K562 (cell line): ENCODE measurements around the gene LEMD3. TPM values are rescaled to one million over a fixed set of nuclear protein-coding genes. Genes with fewer than 3 reads are reported as not detected.

ENCODE experiments used
- C11orf30 ChIP-seq: fragments of 450-650 bp; IDR thresholded peaks from 2 replicates; pipeline ENCODE4 v1.6.1; 2016; ENCODE audit warnings: low read depth, mild to moderate bottlenecking
- CBX2 ChIP-seq: fragments of 200-600 bp; sonication (generic); IDR thresholded peaks from one replicate; pipeline ENCODE4 v1.6.1; 2012; ENCODE audit warnings: mild to moderate bottlenecking, low read length, inconsistent platforms; ENCODE audit not compliant: insufficient read depth, poor library complexity, severe bottlenecking
- ID3 ChIP-seq, 2 experiments: fragments of 250-450 bp in 1 of 2; fragments of 450-650 bp in 1 of 2; sonication (Bioruptor Pico) in 1 of 2; IDR thresholded peaks; 2 replicates each; pipeline versions ENCODE4 v1.6.1 to v1.8.0; 2016 to 2021; ENCODE audit warnings: mild to moderate bottlenecking in 2 of 2, moderate library complexity in 2 of 2, missing compliant biosample characterization in 1 of 2, missing genetic modification characterization in 1 of 2
- KDM1A ChIP-seq, 2 experiments: fragments of 450-650 bp; IDR thresholded peaks; 2 replicates each; pipeline ENCODE4 v1.6.1; 2016; ENCODE audit warnings: mild to moderate bottlenecking in 2 of 2
- MAFG ChIP-seq: fragments of 450-650 bp; conservative IDR thresholded peaks from 2 replicates; pipeline ENCODE4 v1.6.1; 2016; ENCODE audit warnings: missing genetic modification characterization, missing compliant biosample characterization
- MEIS2 ChIP-seq: fragments of 450-650 bp; IDR thresholded peaks from 2 replicates; pipeline ENCODE4 v1.6.1; 2014; ENCODE audit warnings: mild to moderate bottlenecking; ENCODE audit not compliant: partially characterized antibody
- MLLT1 ChIP-seq, 2 experiments: fragments of 450-650 bp; IDR thresholded peaks; 2 replicates each; pipeline ENCODE4 v1.6.1; 2016
- RB1 ChIP-seq: fragments of 450-650 bp; IDR thresholded peaks from 2 replicates; pipeline ENCODE4 v1.6.1; 2017; ENCODE audit warnings: low read depth, mild to moderate bottlenecking
- RBM25 ChIP-seq: fragments of 200-400 bp; formaldehyde crosslinking; IDR thresholded peaks from 2 replicates; pipeline ENCODE4 v1.6.1; 2018; ENCODE audit warnings: low read length, low read depth, moderate library complexity; ENCODE audit not compliant: severe bottlenecking
- RFX7 ChIP-seq: fragments of 250-450 bp; sonication (Bioruptor Pico); IDR thresholded peaks from 2 replicates; pipeline ENCODE4 v1.5.1; 2021; ENCODE audit warnings: mild to moderate bottlenecking
- SMARCE1 ChIP-seq: fragments of 450-650 bp; IDR thresholded peaks from 2 replicates; pipeline ENCODE4 v1.7.1; 2016; ENCODE audit warnings: mild to moderate bottlenecking
- SNRNP70 ChIP-seq: fragments of 200-400 bp; formaldehyde crosslinking; optimal IDR thresholded peaks from 2 replicates; pipeline ENCODE3; 2017; ENCODE audit warnings: low read depth, low read length
- ZNF224 ChIP-seq: sonication (generic); formaldehyde crosslinking; IDR thresholded peaks from 2 replicates; pipeline ENCODE4 v1.8.0; 2022; ENCODE audit warnings: mild to moderate bottlenecking, missing genetic modification reagents
- ZNF445 ChIP-seq: fragments of 250-450 bp; sonication (Bioruptor Pico); IDR thresholded peaks from 2 replicates; pipeline ENCODE4 v1.4.0; 2020; ENCODE audit warnings: low read depth, mild to moderate bottlenecking, moderate library complexity
- polyA plus RNA-seq, 8 experiments: library from polyadenylated mRNA; depleted of rRNA in 4 of 8; stranded (reverse) in 5 of 8; unstranded in 3 of 8; fragments of >200 nt; fragmentation: Nextera tagmentation in 2 of 8; fragmentation: Illumina TruSeq in 1 of 8; extraction: Ambion mirVana in 2 of 8; extraction: Trizol in 1 of 8; gene quantifications; 2 replicates each; pipeline versions ENCODE4 v1.2.1 to v1.2.3, GENCODE V29; 2011 to 2014; ENCODE audit warnings: inconsistent platforms in 1 of 8, missing spikeins in 1 of 8
- total RNA-seq, 7 experiments: library from RNA; depleted of rRNA in 6 of 7; stranded (reverse); fragments of >200 nt in 6 of 7; fragmentation: Illumina TruSeq in 2 of 7; extraction: Trizol in 2 of 7; gene quantifications; 2 replicates each; pipeline versions ENCODE4 v1.2.1 to v1.2.3, GENCODE V29; 2011 to 2021; ENCODE audit warnings: low replicate concordance in 1 of 7

Gene LEMD3
- total and polyA plus RNA-seq, 9 of the 15 experiments (the other 6 are each of a cell fraction or from before 2014, with no cell fraction given): 6.8 to 37.4 (median 17.2) TPM

GRCh38 chr12:65192963-65193516 lies 23.7 kb downstream of the LEMD3 start (continued):
- TF ChIP-seq RBM25 (no peak), RFX7 (CRISPR knock-in tag) (no peak), RB1 (no peak), CBX2 (no peak), SNRNP70 (no peak), SMARCE1 (peak; percentile 58; the same call in 1 of the 2 replicates), MAFG (0 out of 2 replicates have a peak, but pooled peaks have one; percentile 25), C11orf30 (peak; percentile 54), ID3 (CRISPR knock-in tag; IDR thresholded peaks at IDR 0.05) (no peak), ID3 (tag; IDR thresholded peaks at IDR 0.05) (0 out of 2 replicates have a peak, but pooled peaks have one; percentile 27), ZNF224 (CRISPR knock-in tag) (no peak), MEIS2 (peak; percentile 84), KDM1A (IDR thresholded peaks at IDR 0.05) (peak in 1 of 2 experiments; percentile 21; a peak in 1 of 4 replicates), ZNF445 (CRISPR knock-in tag) (no peak), MLLT1 (IDR thresholded peaks at IDR 0.05) (peak in 1 of 2 experiments; percentile 77; a peak in 1 of 4 replicates)
